CD14-positive monocyte (primary cell): Measurements from ENCODE around the gene MED13L. TPM values are rescaled to one million over a fixed set of nuclear protein-coding genes. Genes with fewer than 3 reads are reported as not detected.

Source experiments
- DNase-seq, 3 donors: peaks; one replicate each; pipeline ENCODE4 v3.0.0-alpha.2; 2011 to 2022
- H2AFZ ChIP-seq: 2 replicates; pipeline ENCODE4 v1.6.0; 2012; ENCODE audit warnings: mild to moderate bottlenecking, low read depth, low read length, inconsistent platforms; ENCODE audit not compliant: insufficient read depth, poor library complexity, severe bottlenecking
- H3K27ac ChIP-seq, 2 donors: 1 replicate in 1 of 2; 2 replicates in 1 of 2; pipeline ENCODE4 v1.5.1; 2012 to 2013; ENCODE audit warnings: low read length in 2 of 2, control low read depth in 1 of 2, inconsistent platforms in 1 of 2, low read depth in 1 of 2, mild to moderate bottlenecking in 1 of 2
- H3K27me3 ChIP-seq, 2 donors: one replicate each; pipeline versions ENCODE4 v1.6.0 to v1.6.1; 2011 to 2013; ENCODE audit warnings: low read length in 2 of 2; ENCODE audit not compliant: control insufficient read depth in 2 of 2, insufficient read depth in 2 of 2
- H3K36me3 ChIP-seq, 2 donors: replicated peaks in 1 of 2; 1 replicate in 1 of 2; 2 replicates in 1 of 2; pipeline versions ENCODE4 v1.5.1 to v1.6.1; 2012 to 2013; ENCODE audit warnings: low read length in 2 of 2, control low read depth in 1 of 2, inconsistent platforms in 1 of 2, mild to moderate bottlenecking in 1 of 2; ENCODE audit not compliant: insufficient read depth in 2 of 2, control insufficient read depth in 1 of 2
- H3K4me1 ChIP-seq, 2 donors: 1 replicate in 1 of 2; 2 replicates in 1 of 2; pipeline versions ENCODE4 v1.5.1 to v1.6.1; 2012 to 2013; ENCODE audit warnings: low read length in 2 of 2, control low read depth in 1 of 2, inconsistent platforms in 1 of 2, mild to moderate bottlenecking in 1 of 2, moderate library complexity in 1 of 2; ENCODE audit not compliant: insufficient read depth in 2 of 2, control insufficient read depth in 1 of 2
- H3K4me2 ChIP-seq: replicated peaks from 2 replicates; pipeline ENCODE3; 2012; ENCODE audit warnings: low read length, moderate library complexity, mild to moderate bottlenecking; ENCODE audit not compliant: poor library complexity, severe bottlenecking; ENCODE audit errors: extremely low read depth
- H3K4me3 ChIP-seq, 3 experiments: fragments of 200-600 bp in 1 of 3; sonication (generic) in 1 of 3; replicated peaks in 1 of 3; 1 replicate in 2 of 3; 2 replicates in 1 of 3; pipeline ENCODE4 v1.5.1; 2011 to 2013; ENCODE audit warnings: low read length in 3 of 3, mild to moderate bottlenecking in 3 of 3, control low read depth in 2 of 3, low read depth in 2 of 3, inconsistent platforms in 1 of 3, moderate library complexity in 1 of 3
- H3K79me2 ChIP-seq: 2 replicates; pipeline ENCODE4 v1.6.0; 2012; ENCODE audit warnings: mild to moderate bottlenecking, control low read depth, inconsistent platforms, low read length, moderate library complexity; ENCODE audit not compliant: insufficient read depth
- H3K9ac ChIP-seq: 2 replicates; pipeline ENCODE4 v1.6.0; 2017; ENCODE audit warnings: low read length, mild to moderate bottlenecking; ENCODE audit not compliant: insufficient read depth, poor library complexity, severe bottlenecking
- H3K9me3 ChIP-seq, 2 donors: replicated peaks in 1 of 2; 1 replicate in 1 of 2; 2 replicates in 1 of 2; pipeline versions ENCODE4 v1.5.1 to v1.6.1; 2012 to 2013; ENCODE audit warnings: low read length in 2 of 2, control low read depth in 1 of 2; ENCODE audit not compliant: control insufficient read depth in 1 of 2, insufficient read depth in 1 of 2
- H4K20me1 ChIP-seq: 2 replicates; pipeline ENCODE4 v1.6.0; 2012; ENCODE audit warnings: mild to moderate bottlenecking, low read length, control low read depth, moderate library complexity; ENCODE audit not compliant: insufficient read depth
- H3K27ac Mint-ChIP-seq, 7 donors: one replicate each; pipeline ENCODE4 v1.8.0; 2020; ENCODE audit warnings: mild to moderate bottlenecking in 7 of 7, mixed read lengths in 7 of 7, moderate library complexity in 6 of 7, inconsistent platforms in 2 of 7
- H3K27me3 Mint-ChIP-seq, 3 donors: one replicate each; pipeline ENCODE4 v1.8.0; 2021 to 2022; ENCODE audit warnings: low read depth in 3 of 3, mild to moderate bottlenecking in 3 of 3, mixed read lengths in 3 of 3, moderate library complexity in 3 of 3, inconsistent platforms in 1 of 3
- H3K36me3 Mint-ChIP-seq, 2 donors: one replicate each; pipeline ENCODE4 v1.8.0; 2020; ENCODE audit warnings: mixed read lengths in 2 of 2, inconsistent platforms in 1 of 2, mild to moderate bottlenecking in 1 of 2
- H3K4me1 Mint-ChIP-seq: one replicate; pipeline ENCODE4 v1.8.0; 2020; ENCODE audit warnings: mild to moderate bottlenecking, mixed read lengths
- H3K4me3 Mint-ChIP-seq, 2 donors: one replicate each; pipeline ENCODE4 v1.8.0; 2020; ENCODE audit warnings: mild to moderate bottlenecking in 2 of 2, mixed read lengths in 2 of 2, moderate library complexity in 1 of 2
- H3K9me3 Mint-ChIP-seq, 7 donors: one replicate each; pipeline ENCODE4 v1.8.0; 2020 to 2022; ENCODE audit warnings: mixed read lengths in 7 of 7, mild to moderate bottlenecking in 6 of 7, moderate library complexity in 6 of 7, inconsistent platforms in 2 of 7
- CTCF ChIP-seq: fragments of 200-600 bp; IDR thresholded peaks from one replicate; pipeline ENCODE4 v1.8.0; 2022; ENCODE audit warnings: antibody characterized with exemption, mild to moderate bottlenecking
- WGBS: methylation state at CpG from one replicate; pipeline ENCODE4 v1.1.5; 2013; ENCODE audit warnings: missing lambda C conversion rate; ENCODE audit not compliant: insufficient coverage; 5-methylcytosine and 5-hydroxymethylcytosine counted together
- intact Hi-C, 2 donors: fragments of 100-400 bp; cut with micrococcal nuclease; formaldehyde crosslinking; loops; one replicate each; pipeline versions ENCODE4 v1.15.0 to v1.15.1; 2023
- polyA plus RNA-seq, 3 donors: library from polyadenylated mRNA; depleted of rRNA in 1 of 3; unstranded in 2 of 3; stranded (reverse) in 1 of 3; fragments of 300-500 nt in 2 of 3; fragments of >200 nt in 1 of 3; fragmentation: Illumina TruSeq in 2 of 3; gene quantifications; 1 replicate in 2 of 3; 2 replicates in 1 of 3; pipeline ENCODE4 v1.2.3, GENCODE V29; 2012 to 2021

Gene MED13L
- polyA plus RNA-seq, 3 donors, result 4.4 to 42.0 (median 7.5) TPM

GRCh38 chr12:116317139-116317538 lies 39.6 kb upstream of the MED13L start:
- intact Hi-C loops, result no loop called here
- DNase-seq, result no peak
- no peak overlapping the region for H2AFZ ChIP-seq
- H3K27me3 ChIP-seq, result no peaks in the 10 kb centered on the region
- H3K27ac ChIP-seq, result no peak overlapping the region
- peaks cover 37 to 41% of the 10 kb centered on the region in 2 donors for H3K4me1 ChIP-seq
- TF ChIP-seq CTCF, result no peak
- H3K9ac ChIP-seq, result no peak overlapping the region
- no peaks in the 10 kb centered on the region for H4K20me1 ChIP-seq
- H3K27ac Mint-ChIP-seq, result no peak overlapping the region
- no peaks in the 10 kb centered on the region for H3K79me2 ChIP-seq
- peaks cover 0 to 1% (median 0%) of the 10 kb centered on the region in 7 donors for H3K9me3 Mint-ChIP-seq
- H3K4me1 Mint-ChIP-seq, result peaks cover 52% of the 10 kb centered on the region
- WGBS, result no CpG with 5 or more reads among the region's 4 CpGs
- no peak overlapping the region for H3K4me3 ChIP-seq
- peaks cover 0 to 8% (median 0%) of the 10 kb centered on the region in 3 donors for H3K27me3 Mint-ChIP-seq
- H3K9me3 ChIP-seq, result no peaks in the 10 kb centered on the region
- H3K4me2 ChIP-seq, result no peak overlapping the region
- H3K36me3 ChIP-seq, result no peaks in the 10 kb centered on the region
- H3K4me3 Mint-ChIP-seq, result no peak overlapping the region
- H3K36me3 Mint-ChIP-seq, result no peaks in the 10 kb centered on the region

- no peaks in the 10 kb centered on the region for H3K9me3 ChIP-seq
- peaks cover 0 to 3% (median 0%) of the 10 kb centered on the region in 7 donors for H3K9me3 Mint-ChIP-seq
Observed at GRCh38 chr12:116314477-116314876, 37.0 kb upstream of the MED13L start.

More at GRCh38 chr12:116314477-116314876, 37.0 kb upstream of the MED13L start:
- Mint-ChIP-seq H3K36me3 (no peaks in the 10 kb centered on the region), H3K4me1 (peaks cover 34% of the 10 kb centered on the region), H3K27ac (peak overlapping the region in 5 of 7 donors; percentile 65 to 74 (median 72)), H3K4me3 (peak overlapping the region in 1 of 2 donors; percentile 28), H3K27me3 (peaks cover 0 to 8% (median 0%) of the 10 kb centered on the region in 3 donors)
- no peaks in the 10 kb centered on the region for H4K20me1 ChIP-seq
- no peak overlapping the region for H2AFZ ChIP-seq
- TF ChIP-seq CTCF, result no peak
- no peak overlapping the region for H3K4me2 ChIP-seq
- no peak overlapping the region for H3K4me3 ChIP-seq
- intact Hi-C loops, result no loop called here
- H3K79me2 ChIP-seq, result no peaks in the 10 kb centered on the region
- peaks cover 22 to 25% of the 10 kb centered on the region in 2 donors for H3K4me1 ChIP-seq
- peak; percentile 54 to 80 (median 64) for DNase-seq
- no peaks in the 10 kb centered on the region for H3K27me3 ChIP-seq
- no peak overlapping the region for H3K27ac ChIP-seq
- 0% methylated on average over 2 of the region's 7 CpGs for WGBS
- no peak overlapping the region for H3K9ac ChIP-seq
- H3K36me3 ChIP-seq, result no peaks in the 10 kb centered on the region
